H9 (cell line): ENCODE results near the gene SYNPO. TPM values are rescaled to one million over a fixed set of nuclear protein-coding genes. Genes with fewer than 3 reads are reported as not detected.

Experiments used
- DNase-seq: peaks from one replicate; pipeline ENCODE4 v3.0.0-alpha.2; 2017
- H2AFZ ChIP-seq: one replicate; pipeline ENCODE4 v1.6.1; 2013; ENCODE audit warnings: mild to moderate bottlenecking, low read length, control low read depth, moderate library complexity
- H2AK5ac ChIP-seq: 2 replicates; pipeline ENCODE4 v1.6.1; 2013; ENCODE audit warnings: low read length, control low read depth, mixed read lengths; ENCODE audit not compliant: insufficient read length
- H2BK120ac ChIP-seq: one replicate; pipeline ENCODE4 v1.6.1; 2013; ENCODE audit warnings: low read depth, mild to moderate bottlenecking, low read length, control low read depth, inconsistent platforms; ENCODE audit not compliant: poor library complexity, severe bottlenecking
- H2BK12ac ChIP-seq: 2 replicates; pipeline ENCODE4 v1.6.1; 2013; ENCODE audit warnings: low read length, control low read depth, mixed read lengths, low read depth; ENCODE audit not compliant: insufficient read length
- H2BK15ac ChIP-seq: 2 replicates; pipeline ENCODE4 v1.6.1; 2013; ENCODE audit warnings: low read depth, low read length, control low read depth
- H2BK20ac ChIP-seq: one replicate; pipeline ENCODE4 v1.6.1; 2013; ENCODE audit warnings: low read depth, mild to moderate bottlenecking, low read length, control low read depth, inconsistent platforms; ENCODE audit not compliant: poor library complexity, severe bottlenecking
- H2BK5ac ChIP-seq: 2 replicates; pipeline ENCODE4 v1.6.1; 2013; ENCODE audit warnings: low read length, control low read depth, mixed read lengths; ENCODE audit not compliant: insufficient read length
- H3K14ac ChIP-seq: 2 replicates; pipeline ENCODE4 v1.6.1; 2013; ENCODE audit warnings: low read length, control low read depth; ENCODE audit not compliant: insufficient read depth
- H3K18ac ChIP-seq: 2 replicates; pipeline ENCODE4 v1.6.1; 2013; ENCODE audit warnings: low read depth, mild to moderate bottlenecking, mixed read lengths, low read length, control low read depth; ENCODE audit not compliant: insufficient read length
- H3K23ac ChIP-seq: 2 replicates; pipeline ENCODE4 v1.6.1; 2013; ENCODE audit warnings: low read length, control low read depth, mixed read lengths, low read depth; ENCODE audit not compliant: insufficient read length
- H3K23me2 ChIP-seq: 2 replicates; pipeline ENCODE4 v1.6.1; 2013; ENCODE audit warnings: low read depth, mild to moderate bottlenecking, mixed read lengths, low read length, control low read depth; ENCODE audit not compliant: insufficient read length, poor library complexity, severe bottlenecking
- H3K27ac ChIP-seq: 2 replicates; pipeline ENCODE4 v1.5.1; 2013; ENCODE audit warnings: low read length, control low read depth, mixed read lengths, low read depth; ENCODE audit not compliant: insufficient read length
- H3K27me3 ChIP-seq: 2 replicates; pipeline ENCODE4 v1.6.1; 2013; ENCODE audit warnings: low read length, control low read depth, inconsistent platforms; ENCODE audit not compliant: insufficient read depth
- H3K4ac ChIP-seq: 2 replicates; pipeline ENCODE4 v1.6.1; 2013; ENCODE audit warnings: low read depth, mild to moderate bottlenecking, control low read depth, inconsistent platforms, low read length, moderate library complexity
- H3K4me1 ChIP-seq: 2 replicates; pipeline ENCODE4 v1.6.1; 2013; ENCODE audit warnings: low read length, control low read depth, inconsistent platforms; ENCODE audit not compliant: insufficient read depth
- H3K4me2 ChIP-seq: 2 replicates; pipeline ENCODE4 v1.6.1; 2013; ENCODE audit warnings: low read length, control low read depth, mixed read lengths; ENCODE audit not compliant: insufficient read length, insufficient read depth
- H3K56ac ChIP-seq: 2 replicates; pipeline ENCODE4 v1.6.1; 2013; ENCODE audit warnings: low read depth, mild to moderate bottlenecking, mixed read lengths, low read length, control low read depth; ENCODE audit not compliant: insufficient read length
- H3K79me1 ChIP-seq: 2 replicates; pipeline ENCODE4 v1.6.1; 2013; ENCODE audit warnings: low read depth, mild to moderate bottlenecking, moderate library complexity, low read length, control low read depth, inconsistent platforms; ENCODE audit not compliant: insufficient read depth, poor library complexity, severe bottlenecking
- H3K79me2 ChIP-seq: 2 replicates; pipeline ENCODE4 v1.6.1; 2013; ENCODE audit warnings: low read length, control low read depth, inconsistent platforms; ENCODE audit not compliant: insufficient read depth
- H3K9ac ChIP-seq: 2 replicates; pipeline ENCODE4 v1.6.1; 2013; ENCODE audit warnings: low read length, control low read depth, mixed read lengths; ENCODE audit not compliant: insufficient read length; ENCODE audit errors: extremely low read depth
- H3K9me3 ChIP-seq: one replicate; pipeline ENCODE4 v1.6.1; 2013; ENCODE audit warnings: low read depth, low read length, inconsistent platforms; ENCODE audit not compliant: control insufficient read depth
- H3T11ph ChIP-seq: one replicate; pipeline ENCODE4 v1.6.1; 2013; ENCODE audit warnings: mild to moderate bottlenecking, low read length, control low read depth, inconsistent platforms
- H4K20me1 ChIP-seq: one replicate; pipeline ENCODE4 v1.6.1; 2013; ENCODE audit not compliant: control insufficient read depth, insufficient read length, insufficient read depth
- H4K5ac ChIP-seq: 2 replicates; pipeline ENCODE4 v1.6.1; 2013; ENCODE audit warnings: low read depth, mild to moderate bottlenecking, mixed read lengths, low read length, control low read depth; ENCODE audit not compliant: insufficient read length
- H4K8ac ChIP-seq: replicated peaks from 2 replicates; pipeline ENCODE4 v1.6.1; 2013; ENCODE audit warnings: low read length, control low read depth, mixed read lengths, low read depth; ENCODE audit not compliant: insufficient read length
- H4K91ac ChIP-seq: 2 replicates; pipeline ENCODE4 v1.6.1; 2013; ENCODE audit warnings: low read depth, mild to moderate bottlenecking, moderate library complexity, mixed read lengths, low read length, control low read depth; ENCODE audit not compliant: insufficient read length
- H3K27ac Mint-ChIP-seq, 3 experiments: 2 replicates in 2 of 3; 3 replicates in 1 of 3; pipeline ENCODE4 v1.8.0; 2020 to 2021; ENCODE audit warnings: mixed read lengths in 3 of 3, mild to moderate bottlenecking in 1 of 3, moderate library complexity in 1 of 3
- H3K27me3 Mint-ChIP-seq: 2 replicates; pipeline ENCODE4 v1.8.0; 2021; ENCODE audit warnings: low read depth, mild to moderate bottlenecking, moderate library complexity, mixed read lengths
- H3K36me3 Mint-ChIP-seq, 3 experiments: 2 replicates in 2 of 3; 3 replicates in 1 of 3; pipeline ENCODE4 v1.8.0; 2020 to 2021; ENCODE audit warnings: low read depth in 3 of 3, mixed read lengths in 3 of 3; ENCODE audit not compliant: insufficient read depth in 1 of 3
- H3K4me1 Mint-ChIP-seq, 2 experiments: 2 replicates each; pipeline ENCODE4 v1.8.0; 2020; ENCODE audit warnings: mixed read lengths in 2 of 2
- H3K4me3 Mint-ChIP-seq, 2 experiments: 2 replicates in 1 of 2; 3 replicates in 1 of 2; pipeline ENCODE4 v1.8.0; 2020 to 2021; ENCODE audit warnings: mild to moderate bottlenecking in 2 of 2, mixed read lengths in 2 of 2, moderate library complexity in 1 of 2
- H3K9me3 Mint-ChIP-seq, 2 experiments: 2 replicates in 1 of 2; 3 replicates in 1 of 2; pipeline ENCODE4 v1.8.0; 2020; ENCODE audit warnings: mild to moderate bottlenecking in 2 of 2, mixed read lengths in 2 of 2, moderate library complexity in 1 of 2
- CTCF ChIP-seq: fragments of 200-600 bp; sonication (generic); conservative IDR thresholded peaks from 3 replicates; pipeline ENCODE4 v1.8.0; 2021; ENCODE audit warnings: antibody characterized with exemption, mild to moderate bottlenecking
- WGBS: extraction: QIAGEN DNeasy Blood & Tissue Kit; methylation state at CpG from one replicate; pipeline ENCODE4 v1.1.7; 2013; ENCODE audit warnings: missing lambda C conversion rate, low lambda C conversion rate, mixed read lengths; ENCODE audit not compliant: insufficient read length; ENCODE audit errors: extremely low coverage; 5-methylcytosine and 5-hydroxymethylcytosine counted together
- total RNA-seq: library from RNA; stranded (reverse); gene quantifications from 2 replicates; pipeline ENCODE4 v1.2.1, GENCODE V29; 2021

Gene SYNPO
- total RNA-seq, 1 experiment from 2014 or later = 1.7 TPM

GRCh38 chr5:150662731-150663516 is 22.5 kb downstream of the SYNPO start:
- no peaks in the 10 kb centered on the region for H3K4me1 ChIP-seq
- H3K79me1 ChIP-seq = no peaks in the 10 kb centered on the region
- H3K4ac ChIP-seq = no peak overlapping the region
- no peak for DNase-seq
- H3K27ac ChIP-seq = no peak overlapping the region
- H3K79me2 ChIP-seq = no peaks in the 10 kb centered on the region
- H4K8ac ChIP-seq = no peak overlapping the region
- H4K20me1 ChIP-seq = no peaks in the 10 kb centered on the region
- peaks cover 17 to 30% of the 10 kb centered on the region in 2 experiments for H3K4me1 Mint-ChIP-seq
- no peak overlapping the region for H3K18ac ChIP-seq
- H2BK20ac ChIP-seq = no peak overlapping the region
- H2BK120ac ChIP-seq = no peak overlapping the region
- no peak overlapping the region for H2AK5ac ChIP-seq
- no peak overlapping the region for H3K23ac ChIP-seq
- no peaks in the 10 kb centered on the region for H3K23me2 ChIP-seq
- H3K9me3 ChIP-seq = no peaks in the 10 kb centered on the region
- H4K91ac ChIP-seq = no peak overlapping the region
- no peak overlapping the region for H2AFZ ChIP-seq
- no peak overlapping the region for H3K4me2 ChIP-seq
- no peak overlapping the region for H2BK5ac ChIP-seq
- no peak; the same call in 2 of the 3 replicates for TF ChIP-seq CTCF
- no peak overlapping the region for H2BK15ac ChIP-seq
- no peak overlapping the region for H3T11ph ChIP-seq
- no peak overlapping the region for H4K5ac ChIP-seq
- WGBS = no CpG with 5 or more reads among the region's 4 CpGs
- H3K4me3 Mint-ChIP-seq = no peak overlapping the region
- no peak overlapping the region for H2BK12ac ChIP-seq
- H3K9ac ChIP-seq = no peak overlapping the region
- H3K56ac ChIP-seq = no peak overlapping the region
- H3K27me3 Mint-ChIP-seq = peaks cover 12% of the 10 kb centered on the region
- H3K9me3 Mint-ChIP-seq = no peaks in the 10 kb centered on the region
- H3K27ac Mint-ChIP-seq = no peak overlapping the region
- no peak overlapping the region for H3K14ac ChIP-seq
- no peaks in the 10 kb centered on the region for H3K36me3 Mint-ChIP-seq
- no peaks in the 10 kb centered on the region for H3K27me3 ChIP-seq
